NCI-H446 (cell line): ENCODE measurements around the gene FOXD4L5.
"Not testable (repeated sequence)": the region's sequence is repeated elsewhere in the genome, so short reads cannot be mapped to it uniquely, and the experiment has no call there.

ENCODE experiments used
- DNase-seq, 2 experiments: peaks; one replicate each; lab custom pipeline; 2025; lab: John Stamatoyannopoulos, UW

Gene FOXD4L5

DNA sequence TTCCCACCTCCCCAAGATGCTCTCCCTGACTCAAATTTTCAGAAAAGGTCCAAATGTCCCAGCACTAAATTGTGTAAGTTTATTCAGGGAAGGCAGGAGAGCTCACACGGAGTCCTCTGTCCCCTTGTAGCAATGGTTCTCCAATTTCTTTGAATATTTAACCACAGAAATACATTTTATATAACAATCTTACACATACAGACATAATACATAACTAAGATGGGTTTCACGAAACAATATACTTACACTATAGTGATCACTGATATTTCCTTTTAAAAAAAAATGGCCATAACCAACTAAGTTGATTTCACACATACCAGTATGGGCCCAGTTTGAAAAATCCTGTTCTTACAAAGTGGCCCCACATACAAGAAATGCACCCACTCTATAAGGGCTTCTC is at the start of gene FOXD4L5:
TSS of gene FOXD4L5 (minus strand) at position 101 of the 400 bp plus-strand sequence. CDS start 832 bp downstream, outside the sequence.
- DNase-seq, result not testable (repeated sequence)

- DNase-seq, result not testable (repeated sequence)
Measured at GRCh38 chr9:65283943-65284342, 1.1 kb downstream of the FOXD4L5 start.

- DNase-seq, result not testable (repeated sequence)
Measured at GRCh38 chr9:65282976-65283375, 2.0 kb downstream of the FOXD4L5 start.
